Esophagus muscularis mucosa (tissue), 4 donors: Measurements from ENCODE around the gene HHATL.

Source experiments
- CTCF ChIP-seq, 3 experiments: fragments of 200-600 bp in 2 of 3; fragments of 450-650 bp in 1 of 3; sonication (generic) in 2 of 3; IDR thresholded peaks; one replicate each; pipeline ENCODE4 v1.5.1; 2017 to 2019; ENCODE audit warnings: antibody characterized with exemption in 3 of 3, mild to moderate bottlenecking in 2 of 3, moderate library complexity in 1 of 3
- EP300 ChIP-seq: sonication (generic); formaldehyde crosslinking; IDR thresholded peaks from one replicate; pipeline ENCODE4 v1.6.1; 2017; ENCODE audit warnings: antibody characterized with exemption
- POLR2A ChIP-seq: fragments of 450-650 bp; IDR thresholded peaks from one replicate; pipeline ENCODE4 v1.6.1; 2017; ENCODE audit warnings: antibody characterized with exemption, moderate library complexity, mild to moderate bottlenecking, low read depth
- POLR2AphosphoS5 ChIP-seq, 2 donors: sonication (generic); formaldehyde crosslinking; IDR thresholded peaks; one replicate each; pipeline ENCODE4 v1.6.1; 2017; ENCODE audit warnings: antibody characterized with exemption in 2 of 2

DNA sequence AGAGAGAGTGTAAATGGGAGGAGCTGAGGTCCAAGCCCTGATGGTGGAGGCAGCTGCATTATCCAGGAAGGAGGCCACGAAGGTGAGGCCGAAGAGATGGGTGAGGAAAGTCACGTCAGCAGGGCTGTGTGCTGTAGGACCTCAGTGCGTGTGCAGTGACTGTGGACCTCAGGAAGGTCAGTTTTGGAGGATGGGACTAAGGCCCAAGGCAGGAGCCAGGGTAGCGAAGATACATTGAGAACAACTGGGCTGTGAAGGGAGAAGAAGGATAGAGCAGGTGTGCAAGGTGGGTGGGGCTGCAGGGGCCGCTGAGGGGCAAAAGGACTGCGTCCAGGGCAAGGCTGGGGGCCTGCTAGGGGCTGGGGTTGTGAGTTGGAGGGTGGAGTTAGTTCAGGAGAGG is 12.4 kb downstream of the HHATL start:
- TF ChIP-seq POLR2A = no peak
- no peak for TF ChIP-seq CTCF (IDR thresholded peaks at IDR 0.05)
- no peak for TF ChIP-seq POLR2AphosphoS5 (IDR thresholded peaks at IDR 0.05)
- no peak for TF ChIP-seq EP300
